Measurements from ENCODE around the gene XYLT1.
"Not testable (repeated sequence)": the region's sequence is repeated elsewhere in the genome, so short reads cannot be mapped to it uniquely, and the experiment has no call there.

Gene XYLT1

DNA sequence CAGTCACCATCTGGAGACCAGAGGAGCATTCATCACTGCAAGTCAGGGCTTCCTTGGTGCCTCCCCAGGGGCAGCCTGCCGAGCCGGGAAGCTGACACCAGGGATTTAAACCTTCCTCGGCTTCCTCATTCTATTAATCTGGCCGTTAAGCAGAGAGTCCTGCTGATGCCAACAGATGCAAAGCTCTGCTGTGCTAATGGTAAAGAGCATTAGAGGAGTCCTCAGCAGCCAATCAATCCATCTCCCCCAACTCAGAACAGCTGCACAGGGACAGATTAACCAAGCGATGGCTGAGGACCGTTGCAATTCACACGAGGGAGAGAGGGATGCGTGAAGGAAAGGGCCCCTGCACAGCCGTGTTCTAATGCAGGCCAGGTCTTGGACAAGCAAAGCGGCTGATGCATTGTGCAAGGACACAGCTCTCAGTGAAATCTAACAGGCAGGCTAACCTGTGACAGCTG is 116.6 kb downstream of the XYLT1 start:
- DNase-seq: no peak

DNA sequence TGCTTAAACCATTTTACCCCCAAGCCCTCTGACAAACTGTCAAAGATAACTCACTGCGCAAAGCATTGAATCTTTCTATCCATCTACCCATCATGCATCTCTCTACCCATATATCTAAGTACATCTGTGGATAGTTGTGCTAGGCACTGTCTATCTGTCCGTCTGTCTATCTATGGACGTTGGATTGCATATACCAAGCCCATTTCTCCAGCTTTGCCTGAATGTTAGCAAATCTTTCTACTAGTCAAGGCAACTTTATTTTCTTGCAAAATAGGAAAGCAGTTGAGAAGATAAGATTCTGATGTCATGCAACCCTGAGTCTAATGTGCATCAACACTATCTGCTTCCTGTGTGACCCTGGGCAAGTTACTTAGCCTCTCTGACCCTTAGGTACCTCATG is 117.2 kb downstream of the XYLT1 start:
- DNase-seq: no peak

DNA sequence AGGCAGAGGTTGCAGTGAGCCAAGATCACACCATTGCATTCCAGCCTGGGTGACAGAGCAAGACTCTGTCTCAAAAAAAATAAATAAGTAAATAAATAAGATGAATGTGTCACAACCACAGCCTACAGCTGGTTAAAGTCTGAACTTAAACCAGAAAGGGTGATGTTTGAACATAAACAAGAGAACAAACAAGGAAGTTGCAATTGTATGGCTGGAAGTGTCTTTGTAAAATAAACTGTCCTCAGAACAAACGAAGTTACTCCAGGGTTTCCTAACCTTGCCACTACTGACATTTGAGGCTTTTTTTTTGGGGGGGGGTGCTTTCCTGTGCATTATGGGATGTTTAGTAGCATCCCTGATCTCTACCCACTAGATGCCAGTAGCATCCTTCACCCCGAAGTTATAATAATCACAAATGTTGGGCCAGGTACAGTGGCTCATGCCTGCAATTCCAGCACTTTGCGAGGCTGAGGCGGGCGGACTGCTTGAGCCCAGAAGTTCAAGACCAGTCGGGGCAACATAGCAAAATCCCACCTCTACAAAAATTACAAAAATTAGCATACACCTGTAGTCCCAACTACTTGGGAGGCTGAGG is 119.2 kb downstream of the XYLT1 start:
- DNase-seq: no peak

DNA sequence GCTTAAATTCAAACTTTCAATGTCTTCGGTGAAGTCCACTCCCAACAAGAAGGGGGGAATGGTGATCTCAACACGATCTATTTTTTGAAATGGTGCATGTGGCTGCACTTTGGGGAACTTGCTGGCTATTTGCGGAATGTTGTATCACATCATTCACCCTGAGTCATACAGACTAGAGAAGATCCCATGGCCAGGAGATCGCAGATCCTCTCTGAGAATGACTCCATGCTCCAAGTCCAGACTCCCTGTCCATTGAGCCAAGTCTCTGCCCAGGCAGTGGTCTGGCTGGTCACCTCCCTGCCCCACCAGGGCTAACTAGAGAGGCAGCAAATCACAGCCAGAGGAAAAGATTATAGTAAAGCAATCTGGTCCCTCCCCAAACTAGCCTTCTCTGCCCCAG is 120.6 kb downstream of the XYLT1 start:
- no peak for DNase-seq

DNA sequence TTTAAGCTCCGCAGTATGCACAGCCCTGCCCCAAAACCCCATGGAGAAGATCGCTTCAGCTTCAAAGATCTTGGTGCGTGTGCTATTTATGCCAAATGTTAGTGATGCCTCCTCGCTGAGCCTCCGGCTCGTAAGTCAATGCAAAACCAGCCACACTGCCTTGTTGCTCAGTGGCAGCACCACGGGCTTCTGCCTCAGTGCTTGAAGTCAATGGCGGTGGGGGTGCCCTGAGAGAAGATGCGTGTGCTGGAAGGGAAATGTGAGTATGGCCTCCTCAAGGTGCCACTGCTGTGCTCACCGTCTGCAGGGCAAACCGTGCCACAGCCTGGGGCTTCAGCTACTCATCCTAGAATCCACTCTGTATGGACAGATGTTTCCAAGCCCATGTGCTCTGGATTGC is 121.9 kb downstream of the XYLT1 start:
- DNase-seq: no peak

DNA sequence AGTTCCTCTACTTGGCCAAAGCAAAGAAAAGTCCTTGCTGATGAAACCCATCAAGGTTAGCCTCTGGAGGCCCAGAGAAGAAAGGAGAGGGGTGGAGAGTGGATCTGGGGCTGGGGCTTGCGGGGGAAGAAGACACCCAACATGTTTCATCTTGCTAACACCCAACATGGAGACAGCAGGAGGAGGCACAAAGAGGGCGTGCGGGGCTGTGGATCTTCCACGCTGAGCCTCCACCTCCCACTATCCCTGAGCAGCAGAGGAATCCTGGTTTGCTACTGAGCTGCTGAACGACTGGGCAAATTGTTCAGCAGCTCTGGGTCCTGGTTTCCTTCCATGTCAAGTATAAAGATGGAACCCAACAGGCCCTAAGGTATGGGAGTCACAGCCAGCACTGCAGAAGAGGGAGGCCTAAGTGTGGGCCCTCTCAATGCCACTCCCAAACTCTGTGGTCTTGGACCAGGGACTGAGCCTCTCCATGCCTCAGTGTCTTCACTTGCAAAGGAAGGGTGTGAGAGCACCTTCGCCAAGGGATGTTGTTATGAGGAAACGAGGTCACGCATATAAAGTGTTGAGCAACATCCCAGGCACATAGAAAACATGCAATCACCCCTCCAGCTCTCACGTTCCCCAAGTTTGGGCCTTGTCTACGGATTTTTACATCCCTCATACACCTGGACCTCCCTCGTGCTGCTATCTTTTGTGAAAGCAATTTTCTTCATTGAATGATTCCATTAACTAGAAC is 122.5 kb downstream of the XYLT1 start:
- no peak for DNase-seq

DNA sequence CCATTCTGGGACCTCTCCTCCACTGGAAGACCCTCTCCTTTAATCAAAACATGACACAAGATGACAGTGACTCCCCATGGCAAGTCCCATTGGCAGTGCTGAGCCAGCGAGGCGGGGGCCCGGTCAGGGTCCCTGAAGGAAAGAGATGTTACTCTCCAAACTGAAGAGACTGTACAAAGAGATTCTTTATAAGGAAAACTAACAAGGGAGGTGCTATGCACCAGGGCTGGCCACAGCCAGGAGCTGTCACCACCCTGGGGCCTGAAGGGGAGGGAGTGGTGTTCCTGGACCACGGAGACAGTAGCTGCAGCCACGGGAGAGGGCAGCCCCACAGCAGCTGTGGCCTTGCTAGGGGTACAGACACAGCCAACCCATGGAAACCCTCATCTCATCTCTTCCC is 123.1 kb downstream of the XYLT1 start:
- no peak for DNase-seq

DNA sequence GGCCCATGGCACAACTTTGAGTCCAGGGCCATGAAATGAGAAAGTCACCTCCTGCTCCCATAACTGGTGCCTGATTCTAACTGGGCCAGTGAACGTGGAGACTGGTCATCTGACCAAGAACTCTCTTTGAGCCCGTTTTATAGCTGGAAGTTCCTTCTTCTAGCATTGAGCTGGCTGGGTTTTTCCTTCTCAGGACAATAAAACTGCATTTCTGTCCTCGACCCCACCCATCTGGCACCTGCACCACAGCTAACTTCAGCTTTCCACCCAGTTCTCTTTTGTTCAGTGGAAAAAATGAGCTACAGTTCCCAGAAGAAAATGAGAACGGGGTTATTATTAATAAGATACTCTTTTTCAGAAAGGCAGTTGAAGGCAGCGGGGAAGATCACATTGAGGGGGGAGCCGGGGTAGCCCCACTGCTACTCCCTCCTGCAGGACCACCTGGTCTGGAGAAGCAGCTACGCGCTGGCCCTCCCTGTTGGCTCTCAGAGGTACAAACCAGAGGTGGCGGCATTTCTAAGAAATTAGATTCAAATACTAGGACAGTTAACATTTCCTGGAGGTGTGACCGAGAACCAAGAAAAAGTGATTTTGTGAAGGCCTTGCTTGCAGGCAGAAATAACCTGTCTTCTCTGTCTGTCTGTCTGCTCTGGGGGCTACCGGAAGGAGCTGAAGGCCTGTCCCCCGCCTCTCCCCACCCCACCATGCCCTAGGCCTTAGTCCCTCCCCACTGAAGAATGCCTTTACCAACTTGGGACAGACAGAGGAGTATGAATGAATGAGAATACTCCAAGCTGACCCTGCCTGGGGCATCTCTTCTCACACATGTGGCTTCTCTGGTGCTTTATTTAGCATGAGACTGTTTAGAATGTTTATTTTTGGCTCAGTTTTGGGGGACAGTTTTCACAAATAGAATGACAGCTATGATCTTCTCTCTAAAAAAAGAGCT is 123.9 kb downstream of the XYLT1 start:
- DNase-seq: no peak

DNA sequence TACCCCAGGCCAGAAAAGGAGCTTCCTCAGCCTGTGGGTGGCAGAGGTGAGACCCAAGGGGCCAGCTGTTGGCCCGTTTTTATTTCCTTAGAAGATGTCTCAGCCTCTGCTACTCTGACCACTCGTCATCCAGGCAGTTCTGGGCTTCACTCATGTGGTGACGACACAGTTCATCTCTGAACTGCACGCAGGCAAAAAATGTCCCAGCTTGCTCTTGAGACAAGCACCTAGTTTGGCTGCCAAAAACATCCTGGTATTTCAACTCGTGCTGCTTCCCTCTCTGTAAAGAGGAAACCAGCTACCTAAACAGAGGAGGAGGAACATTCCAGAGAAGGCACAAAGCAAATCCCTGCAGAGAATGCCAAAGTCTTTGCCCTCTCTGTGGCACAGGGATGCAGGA is 125.7 kb downstream of the XYLT1 start:
- no peak for DNase-seq

DNA sequence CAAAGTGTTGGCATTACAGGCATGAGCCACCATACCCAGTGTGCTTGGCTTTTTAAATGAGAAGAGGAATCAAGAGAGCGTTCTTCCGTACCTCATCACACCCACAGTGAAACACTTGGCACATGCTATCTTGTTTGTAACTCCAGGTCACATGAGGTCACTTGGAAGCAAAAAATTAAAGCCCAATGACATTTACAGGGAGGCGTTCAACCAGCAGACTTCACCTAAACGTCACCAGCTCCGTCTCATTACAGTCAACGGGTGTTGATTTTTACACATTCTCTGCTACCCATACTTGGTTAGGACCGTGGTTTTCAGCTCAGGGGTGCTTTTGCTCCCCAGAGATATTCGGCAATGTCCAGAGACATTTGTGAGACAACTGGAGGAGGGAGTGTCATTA is 127.0 kb downstream of the XYLT1 start:
- DNase-seq: no peak

DNA sequence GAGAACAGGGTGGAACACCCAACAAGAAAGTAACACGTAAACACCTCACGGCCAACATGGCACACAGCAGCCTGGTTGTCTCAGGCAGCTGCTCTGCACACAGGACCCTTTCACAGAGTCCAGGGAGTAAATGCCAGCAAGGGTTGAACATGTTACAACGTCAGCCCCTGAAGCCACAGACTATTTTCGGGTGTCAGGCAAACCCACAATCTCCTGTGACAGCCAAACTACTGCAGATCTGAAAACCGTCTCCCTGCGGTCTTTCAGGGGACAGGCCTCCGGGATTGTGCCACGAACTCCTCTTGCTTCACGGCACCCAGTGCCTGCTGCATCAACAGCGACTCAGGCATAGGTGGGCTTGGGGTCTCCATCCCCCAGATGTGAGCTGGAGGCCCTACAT is 127.7 kb downstream of the XYLT1 start:
- no peak for DNase-seq

DNA sequence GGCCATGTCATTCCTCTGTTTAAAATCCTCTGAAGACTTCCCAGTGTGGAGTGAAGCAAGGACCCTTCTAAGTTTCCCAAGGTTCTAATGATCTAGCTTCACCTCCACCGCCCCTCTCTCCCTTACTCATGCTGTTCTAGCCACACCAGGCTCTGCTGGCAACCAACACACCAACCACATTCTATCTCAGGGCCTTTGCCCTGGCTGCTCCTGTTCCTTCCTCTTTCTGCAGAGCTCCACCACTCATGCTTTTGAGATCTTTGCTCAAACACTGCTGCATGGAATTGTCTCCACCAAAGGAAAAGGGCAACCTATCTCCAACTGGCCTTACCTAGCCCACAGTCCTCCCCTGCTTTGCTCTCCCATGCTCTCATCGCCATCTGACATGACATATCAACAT is 128.7 kb downstream of the XYLT1 start:
- no peak for DNase-seq

DNA sequence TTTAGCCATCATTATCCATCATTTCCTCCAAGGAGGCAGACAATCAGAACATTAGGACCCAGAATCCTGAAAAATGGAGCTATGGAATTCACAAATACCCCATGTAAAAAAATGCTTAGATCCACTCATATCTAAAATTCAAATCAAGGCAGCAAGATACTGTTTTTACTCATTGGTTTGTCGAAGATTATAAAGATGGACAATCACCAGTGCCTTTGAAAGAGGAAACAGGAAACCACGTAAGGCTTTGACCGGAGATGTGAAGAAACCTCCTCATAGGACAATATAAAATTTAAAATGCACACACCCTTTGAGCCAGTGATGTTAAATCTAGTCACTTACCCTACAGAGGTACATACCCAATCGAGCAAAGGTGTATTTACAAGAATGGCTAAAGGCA is 130.0 kb downstream of the XYLT1 start:
- DNase-seq: no peak

DNA sequence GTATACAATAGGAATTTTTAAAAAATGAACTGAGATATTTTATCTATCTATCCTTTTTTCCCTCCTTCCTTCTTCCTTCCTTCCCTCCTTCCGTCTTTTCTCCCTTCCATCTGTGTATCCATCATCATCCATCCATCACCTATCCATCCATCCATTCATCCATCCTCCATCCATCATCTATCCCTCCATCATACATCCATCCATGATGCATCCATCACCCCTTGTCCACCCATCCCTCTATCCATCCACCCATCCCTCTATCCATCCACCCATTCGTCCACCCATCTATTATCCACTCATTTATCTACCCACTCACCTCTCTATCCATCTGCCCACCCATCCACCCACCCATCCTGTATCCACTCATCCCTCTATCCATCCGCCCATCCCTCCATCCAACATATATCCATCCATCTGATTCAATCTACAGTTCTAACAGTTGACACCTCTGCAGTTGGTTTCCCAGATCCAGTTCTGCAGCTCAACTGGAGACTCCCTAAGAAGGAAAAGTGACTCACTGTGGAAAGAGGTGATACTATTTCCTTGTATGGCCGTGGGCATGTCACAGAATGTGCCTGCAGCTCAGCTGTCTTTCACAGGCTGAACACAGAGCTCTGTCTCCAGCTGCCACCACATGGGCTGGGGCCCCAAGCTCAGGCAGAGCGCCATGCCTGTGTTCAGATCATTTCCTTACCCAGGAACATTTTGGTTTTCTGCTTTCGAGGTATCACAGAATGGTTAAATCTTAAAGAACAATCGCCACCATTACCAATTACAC is 130.8 kb downstream of the XYLT1 start:
- no peak for DNase-seq

DNA sequence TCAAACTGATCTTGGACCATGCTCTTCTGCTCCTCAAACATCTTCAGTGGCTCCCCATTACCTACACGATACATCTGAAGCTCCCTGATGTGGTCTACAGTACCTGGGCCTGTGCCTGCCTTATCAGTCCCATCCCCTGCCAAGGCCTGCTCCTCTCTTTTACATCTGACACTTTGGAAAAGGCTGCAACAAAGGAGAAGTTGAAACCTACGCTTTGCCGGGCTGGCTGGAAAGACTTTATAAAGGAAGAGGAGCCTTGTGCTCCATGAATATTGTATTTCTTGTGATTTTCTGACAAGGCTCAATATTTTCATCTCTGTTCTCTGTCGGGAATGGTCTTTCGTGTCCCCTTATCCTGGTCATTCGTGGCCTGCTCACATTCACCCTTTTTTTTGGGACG is 132.5 kb downstream of the XYLT1 start:
- DNase-seq: no peak

DNA sequence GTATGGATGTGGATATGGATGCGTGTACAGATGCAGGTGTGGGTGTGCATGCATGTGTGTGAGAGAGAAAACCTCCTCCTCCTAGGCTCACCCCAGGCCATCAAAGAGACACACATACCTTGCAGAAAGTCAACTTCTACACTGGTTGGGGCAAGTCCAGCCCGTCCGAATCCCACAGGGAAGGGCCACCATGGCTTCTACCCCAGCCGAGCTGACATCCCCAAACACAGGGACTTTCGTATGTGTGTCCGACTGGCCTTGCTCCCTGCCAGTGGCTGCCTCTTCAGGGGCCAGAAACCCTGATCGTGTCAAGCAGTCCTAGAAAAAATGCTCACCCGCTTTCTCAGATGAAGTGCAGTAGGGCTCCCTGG is 134.2 kb downstream of the XYLT1 start:
- no peak for DNase-seq

DNA sequence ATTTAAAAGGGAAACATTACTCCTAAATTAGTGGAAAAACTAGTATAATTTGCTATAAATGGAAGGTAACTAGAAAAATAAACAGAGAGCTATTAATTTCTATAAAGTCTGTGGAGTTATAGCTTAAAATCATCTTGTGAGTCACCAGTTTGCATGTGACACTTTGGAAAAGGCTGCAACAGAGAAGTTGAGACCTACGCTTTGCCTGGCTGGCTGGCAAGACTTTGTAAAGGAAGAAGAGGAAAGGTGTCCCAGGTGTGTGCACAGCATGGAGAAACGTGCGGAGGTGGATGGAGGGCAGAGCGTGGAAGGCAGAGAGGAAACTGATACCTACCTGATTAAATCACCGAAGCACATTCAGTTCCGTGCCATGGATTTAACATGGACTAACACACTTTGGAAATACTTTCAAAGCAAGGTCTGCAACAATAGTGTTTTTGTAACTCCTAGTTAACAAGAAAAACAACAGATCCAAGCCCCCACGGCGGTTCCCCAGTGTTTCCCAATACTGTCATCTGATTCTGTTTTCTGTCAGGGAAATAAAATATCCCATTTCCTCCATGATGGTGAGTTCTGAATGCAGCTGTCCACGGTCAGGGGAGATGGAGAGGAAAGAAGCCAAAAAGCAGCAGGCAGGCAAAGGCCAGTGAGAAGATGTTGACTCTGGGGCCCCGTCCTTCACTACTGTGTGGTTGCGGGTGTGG is 134.8 kb downstream of the XYLT1 start:
- DNase-seq: no peak

DNA sequence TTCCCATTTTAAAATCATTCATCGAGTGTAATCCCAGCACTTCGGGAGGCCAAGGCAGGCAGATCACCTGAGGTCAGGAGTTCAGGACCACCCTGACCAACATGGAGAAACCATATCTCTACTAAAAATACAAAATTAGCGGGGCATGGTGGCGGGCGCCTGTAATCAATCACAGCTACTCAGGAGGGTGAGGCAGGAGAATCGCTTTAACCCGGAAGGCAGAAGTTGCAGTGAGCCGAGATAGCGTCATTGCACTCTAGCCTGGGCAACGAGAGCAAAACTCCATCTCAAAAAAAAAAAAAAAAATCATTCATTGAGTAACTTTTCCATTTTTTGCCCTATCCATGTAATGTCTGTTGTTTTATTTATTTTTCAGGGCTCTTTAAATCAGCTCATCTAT is 135.4 kb downstream of the XYLT1 start:
- DNase-seq: not testable (repeated sequence)

DNA sequence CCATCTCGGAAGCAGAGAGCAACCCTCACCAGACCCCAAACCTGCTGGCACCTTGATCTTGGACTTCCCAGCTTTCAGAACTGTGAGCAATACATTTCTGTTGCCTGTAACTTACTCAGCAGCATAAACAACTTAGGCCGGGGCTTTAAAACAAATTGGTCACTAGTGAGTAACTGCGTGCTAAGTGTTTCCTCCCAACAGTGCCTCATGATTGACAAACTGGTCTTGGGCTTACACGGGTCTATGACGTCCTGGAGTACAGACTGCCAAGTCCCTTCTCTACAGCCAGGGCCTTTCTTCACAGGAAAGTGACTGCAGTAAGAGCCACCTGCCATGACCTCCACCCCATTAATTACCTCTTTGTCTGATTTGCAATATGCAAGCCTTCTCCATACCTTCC is 136.7 kb downstream of the XYLT1 start:
- no peak for DNase-seq

DNA sequence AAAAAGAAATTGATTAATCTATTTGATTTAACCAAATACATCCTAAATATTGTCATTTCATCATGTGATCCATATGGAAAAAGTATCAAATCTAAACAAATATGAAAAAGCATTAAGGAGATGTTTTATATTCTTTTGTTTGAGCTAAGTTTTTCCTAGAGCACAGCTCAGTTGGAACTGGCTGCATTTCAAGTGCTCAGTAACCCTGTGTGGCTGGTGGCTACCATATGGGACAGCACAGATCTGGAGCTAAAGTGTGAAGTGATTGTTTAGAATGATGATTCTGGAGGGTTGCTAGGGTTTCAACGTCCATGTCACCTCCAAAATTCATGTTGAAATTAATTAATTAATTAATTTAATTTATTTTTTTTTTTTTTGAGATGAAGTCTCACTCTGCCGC is 137.5 kb downstream of the XYLT1 start:
- no peak for DNase-seq

DNA sequence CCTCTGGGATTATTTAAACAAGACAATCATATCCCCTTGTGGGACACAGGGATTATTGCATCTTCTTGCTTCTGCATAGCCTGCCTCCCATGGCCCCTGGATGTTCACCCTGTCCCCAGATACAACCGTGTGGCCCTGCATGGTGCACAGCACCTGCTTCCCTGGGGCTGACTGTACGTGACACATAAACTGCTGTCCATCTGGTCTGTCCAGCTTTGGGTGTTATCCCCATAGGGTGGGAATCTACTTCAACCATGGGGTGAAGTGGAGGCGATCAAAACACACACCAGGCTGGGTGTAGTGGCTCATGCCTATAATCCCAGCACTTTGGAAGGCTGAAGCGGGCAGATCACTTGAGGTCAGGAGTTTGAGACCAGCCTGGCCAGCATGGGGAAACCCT is 138.8 kb downstream of the XYLT1 start:
- DNase-seq: no peak

DNA sequence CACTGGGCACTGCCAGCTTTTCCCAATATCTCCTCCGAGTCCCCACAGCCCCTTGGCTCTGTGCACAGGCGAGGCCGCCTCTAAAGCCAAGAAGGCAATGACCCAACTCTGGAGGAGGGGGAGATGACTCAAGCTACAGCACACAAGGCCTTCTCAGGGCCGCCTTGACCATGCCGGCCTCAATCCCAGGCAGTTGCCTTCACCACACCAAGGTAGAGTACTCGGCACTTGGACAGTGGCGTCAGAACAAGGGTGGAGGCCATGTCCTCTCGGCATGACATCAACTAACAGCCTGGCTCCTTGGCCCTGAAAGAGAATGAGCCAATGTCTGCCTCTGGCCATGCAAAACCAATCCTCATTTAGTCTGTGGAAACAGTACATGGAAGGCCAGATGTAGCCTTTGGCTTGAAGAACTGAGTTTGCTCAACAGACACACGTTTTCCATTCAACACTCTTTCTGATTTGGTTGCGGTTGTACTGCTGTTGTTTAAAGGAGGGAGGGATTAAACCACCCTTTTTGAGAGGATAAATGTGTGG is 139.6 kb downstream of the XYLT1 start:
- no peak for DNase-seq

All from NCI-H1105 (cell line).